NCI-H748 (cell line): ENCODE data around the gene RGS19.
A peak's percentile ranks its signal among the peaks of the same experiment; 100 is the strongest.

Experiments used
- DNase-seq: peaks from one replicate; lab custom pipeline; 2025; ENCODE audit not compliant: unreplicated experiment; lab: John Stamatoyannopoulos, UW

The RGS19 gene

GRCh38 chr20:64050261-64051032, 28.9 kb downstream of the RGS19 start:
- DNase-seq = no peak

GRCh38 chr20:64049878-64050260, 29.4 kb downstream of the RGS19 start:
- DNase-seq = no peak

- DNase-seq = peak; percentile 55
These were observed 30.0 kb downstream of the RGS19 start, which contains the start of gene SOX18 for GRCh38 chr20:64049060-64049877. SOX18 (minus strand) TSS chr20:64049639; CDS start chr20:64049516, 123 bp downstream.

- DNase-seq = peak; percentile 24
These were observed 30.8 kb downstream of the RGS19 start for GRCh38 chr20:64048402-64049044.

- DNase-seq = peak; percentile 37
These were observed 31.3 kb downstream of the RGS19 start for GRCh38 chr20:64047968-64048401.

- DNase-seq = no peak
These were observed 32.3 kb downstream of the RGS19 start for GRCh38 chr20:64047046-64047389.

GRCh38 chr20:64045346-64046011, 33.8 kb downstream of the RGS19 start:
- DNase-seq = no peak

- DNase-seq = no peak
These were observed 34.7 kb downstream of the RGS19 start for GRCh38 chr20:64044484-64045247.

GRCh38 chr20:64043768-64044167, 35.5 kb downstream of the RGS19 start:
- no peak for DNase-seq

- peak; percentile 12 for DNase-seq
These were observed 37.1 kb downstream of the RGS19 start for GRCh38 chr20:64042054-64042781.

GRCh38 chr20:64041781-64042053, 37.6 kb downstream of the RGS19 start:
- DNase-seq = no peak

GRCh38 chr20:64041040-64041780, 38.1 kb downstream of the RGS19 start:
- no peak for DNase-seq

GRCh38 chr20:64040231-64041039, 38.9 kb downstream of the RGS19 start:
- DNase-seq = no peak

- no peak for DNase-seq
These were observed 39.8 kb downstream of the RGS19 start for GRCh38 chr20:64039293-64040160.

- DNase-seq = peak; percentile 66
These were observed 40.6 kb downstream of the RGS19 start for GRCh38 chr20:64038565-64039292.

GRCh38 chr20:64038224-64038564, 41.1 kb downstream of the RGS19 start:
- DNase-seq = peak; percentile 40
